ENCODE results near the gene HMX2. TPM values are rescaled to one million over a fixed set of nuclear protein-coding genes. Genes with fewer than 3 reads are reported as not detected.

Gene HMX2
- total RNA-seq, 1 experiment from 2014 or later = not detected

DNA sequence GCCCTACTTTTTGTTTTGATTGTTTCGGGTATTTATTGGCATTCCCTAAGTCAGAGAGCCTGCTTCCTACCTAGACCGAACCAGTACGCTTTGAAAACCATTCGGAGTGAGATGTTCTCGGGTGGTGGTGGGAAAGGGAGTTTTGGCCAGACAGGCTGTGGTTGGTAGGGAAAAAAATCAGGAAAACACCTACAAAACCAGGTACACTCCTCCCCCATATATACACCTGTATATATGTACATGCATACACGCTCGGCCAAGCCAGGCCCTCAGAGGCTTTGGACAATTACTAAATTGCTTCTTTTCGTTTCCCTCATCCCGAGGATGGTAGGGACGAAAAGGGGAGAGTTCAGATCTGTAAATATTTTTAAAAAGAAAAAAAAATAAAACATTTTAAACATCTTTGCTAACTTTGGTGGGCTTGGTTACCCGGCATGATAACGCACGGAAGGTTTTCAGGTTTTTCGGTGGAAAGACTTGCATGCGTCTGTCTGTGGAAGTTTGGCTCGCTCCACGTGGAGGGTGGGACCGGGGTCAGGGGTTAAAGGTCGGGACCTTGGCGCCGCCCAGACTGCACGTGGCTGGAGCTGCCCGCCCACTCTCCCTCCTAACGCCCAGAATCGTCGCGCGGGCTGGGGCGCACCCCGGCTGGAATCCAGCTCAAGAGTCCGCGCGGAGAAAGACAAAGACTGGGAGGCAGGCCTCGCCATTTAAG, 2.5 kb downstream of the HMX2 start:
- Histone ChIP-seq H3K4me2 (ENCODE audit: low read length) (no peak overlapping the region), H3F3A (ENCODE audit: low read length, unreplicated experiment) (no peaks in the 10 kb centered on the region), H3K79me2 (ENCODE audit: low read length) (peaks cover 13% of the 10 kb centered on the region), H3K9me2 (replicated peaks; ENCODE audit: low read length) (no peaks in the 10 kb centered on the region), H3K4me3 (ENCODE audit: low read length) (no peak overlapping the region), H3K27me3 (ENCODE audit: low read length) (no peaks in the 10 kb centered on the region), H3K36me3 (ENCODE audit: low read depth, low read length) (peaks cover 6% of the 10 kb centered on the region; the same call in 1 of the 2 replicates), H4K20me1 (ENCODE audit: low read length) (peaks cover 7% of the 10 kb centered on the region; the same call in 1 of the 2 replicates), H3K27ac (ENCODE audit: low read length) (no peak overlapping the region), H3K9me3 (ENCODE audit: low read length) (no peaks in the 10 kb centered on the region), H3K4me1 (ENCODE audit: insufficient read depth, low read length) (peaks cover 5% of the 10 kb centered on the region; the same call in 1 of the 2 replicates), H3K9ac (ENCODE audit: low read length) (no peak overlapping the region), H2AFZ (ENCODE audit: low read length) (no peak overlapping the region)
- ChIA-PET CTCF (no interaction called here), POLR2A (ENCODE audit: unreplicated experiment) (no interaction called here)
- no peak for DNase-seq
- TF ChIP-seq EZH2 (IDR thresholded peaks at IDR 0.05; ENCODE audit: low read length, unreplicated experiment) (no peak), EZH2phosphoT487 (IDR thresholded peaks at IDR 0.05; ENCODE audit: borderline replicate concordance, low read length) (no peak)
- TF ChIP-seq, protein P1, sequence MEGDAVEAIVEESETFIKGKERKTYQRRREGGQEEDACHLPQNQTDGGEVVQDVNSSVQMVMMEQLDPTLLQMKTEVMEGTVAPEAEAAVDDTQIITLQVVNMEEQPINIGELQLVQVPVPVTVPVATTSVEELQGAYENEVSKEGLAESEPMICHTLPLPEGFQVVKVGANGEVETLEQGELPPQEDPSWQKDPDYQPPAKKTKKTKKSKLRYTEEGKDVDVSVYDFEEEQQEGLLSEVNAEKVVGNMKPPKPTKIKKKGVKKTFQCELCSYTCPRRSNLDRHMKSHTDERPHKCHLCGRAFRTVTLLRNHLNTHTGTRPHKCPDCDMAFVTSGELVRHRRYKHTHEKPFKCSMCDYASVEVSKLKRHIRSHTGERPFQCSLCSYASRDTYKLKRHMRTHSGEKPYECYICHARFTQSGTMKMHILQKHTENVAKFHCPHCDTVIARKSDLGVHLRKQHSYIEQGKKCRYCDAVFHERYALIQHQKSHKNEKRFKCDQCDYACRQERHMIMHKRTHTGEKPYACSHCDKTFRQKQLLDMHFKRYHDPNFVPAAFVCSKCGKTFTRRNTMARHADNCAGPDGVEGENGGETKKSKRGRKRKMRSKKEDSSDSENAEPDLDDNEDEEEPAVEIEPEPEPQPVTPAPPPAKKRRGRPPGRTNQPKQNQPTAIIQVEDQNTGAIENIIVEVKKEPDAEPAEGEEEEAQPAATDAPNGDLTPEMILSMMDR (conservative IDR thresholded peaks at IDR 0.05; ENCODE audit: low read depth, low read length) = no peak
- BruUV-seq (replicated peaks) = no TSS peak
- ATAC-seq = no peak
- intact Hi-C loops (cut with micrococcal nuclease) = no loop called here

DNA sequence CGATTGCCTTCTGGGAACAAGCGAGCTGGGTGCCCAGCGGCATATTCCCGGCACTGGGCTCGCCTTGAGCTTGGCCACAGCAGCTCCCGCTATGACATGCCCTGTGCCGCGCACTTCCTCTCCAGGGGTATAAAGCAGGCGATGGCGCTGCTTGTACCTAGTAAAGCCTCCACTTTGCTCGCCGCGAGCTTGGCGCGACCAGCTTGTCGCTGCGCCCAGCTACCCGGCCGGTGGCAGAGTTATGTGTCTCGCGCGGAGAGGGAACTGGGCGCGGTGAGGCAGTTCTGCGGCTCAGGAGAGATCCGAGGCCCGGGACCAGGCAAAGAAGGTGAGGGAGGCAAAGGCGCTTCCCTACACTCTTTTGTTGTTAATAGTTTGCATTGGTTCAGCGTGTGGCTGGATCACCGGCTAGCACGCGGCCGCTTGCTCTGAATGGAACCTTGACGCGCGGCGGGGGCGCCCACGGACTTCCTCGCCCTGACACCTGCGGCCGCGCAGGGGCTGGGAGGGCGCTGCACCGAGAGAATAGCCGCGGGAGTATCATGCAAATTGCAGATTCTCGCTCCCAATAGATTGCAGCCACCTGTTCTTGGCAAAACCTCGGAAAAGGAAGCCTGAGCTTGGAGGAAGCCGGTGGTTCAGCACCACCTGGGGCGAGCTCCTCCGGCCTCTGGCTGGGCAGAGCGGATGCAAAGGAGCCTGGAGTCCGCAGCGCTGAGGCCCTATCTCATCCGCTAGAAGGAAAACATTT, 3.2 kb downstream of the HMX2 start:
- Histone ChIP-seq H2AFZ (ENCODE audit: low read length) (no peak overlapping the region), H3K9me2 (replicated peaks; ENCODE audit: low read length) (no peaks in the 10 kb centered on the region), H3K27me3 (ENCODE audit: low read length) (no peaks in the 10 kb centered on the region), H3K79me2 (ENCODE audit: low read length) (peaks cover 20% of the 10 kb centered on the region), H3K4me3 (ENCODE audit: low read length) (no peak overlapping the region), H3K4me2 (ENCODE audit: low read length) (no peak overlapping the region), H3K27ac (ENCODE audit: low read length) (no peak overlapping the region), H3K4me1 (ENCODE audit: insufficient read depth, low read length) (peaks cover 5% of the 10 kb centered on the region; the same call in 1 of the 2 replicates), H3K9me3 (ENCODE audit: low read length) (no peaks in the 10 kb centered on the region), H3F3A (ENCODE audit: low read length, unreplicated experiment) (no peaks in the 10 kb centered on the region), H4K20me1 (ENCODE audit: low read length) (peaks cover 9% of the 10 kb centered on the region; the same call in 1 of the 2 replicates), H3K9ac (ENCODE audit: low read length) (no peak overlapping the region), H3K36me3 (ENCODE audit: low read depth, low read length) (peaks cover 11% of the 10 kb centered on the region; the same call in 1 of the 2 replicates)
- ATAC-seq (no peak), DNase-seq (no peak)
- intact Hi-C loops (cut with micrococcal nuclease) = no loop called here
- TF ChIP-seq, protein P1 (conservative IDR thresholded peaks at IDR 0.05; ENCODE audit: low read depth, low read length) = no peak
- TF ChIP-seq EZH2phosphoT487 (IDR thresholded peaks at IDR 0.05; ENCODE audit: borderline replicate concordance, low read length) (no peak), EZH2 (IDR thresholded peaks at IDR 0.05; ENCODE audit: low read length, unreplicated experiment) (no peak)
- ChIA-PET CTCF (no interaction called here), POLR2A (ENCODE audit: unreplicated experiment) (no interaction called here)
- BruUV-seq (replicated peaks) = no TSS peak

DNA sequence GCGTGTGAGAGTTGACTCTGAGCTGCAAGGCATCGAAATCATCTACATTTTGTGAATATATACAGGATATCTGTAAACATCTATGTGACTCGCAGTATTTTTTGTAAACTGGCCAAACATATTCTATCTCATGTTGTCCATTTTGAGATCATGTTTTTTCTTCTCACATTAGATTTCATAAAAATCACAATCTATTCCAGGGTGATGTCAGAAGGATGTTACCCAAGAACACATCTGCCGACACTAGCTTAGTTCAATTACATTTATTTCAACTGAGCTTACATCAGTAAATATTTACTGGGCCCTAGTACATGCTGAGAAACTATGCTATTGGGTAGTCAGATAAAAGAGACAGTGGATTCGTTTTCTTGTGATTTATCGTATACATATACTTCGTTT, 3.8 kb downstream of the HMX2 start:
- CTCF ChIA-PET = no interaction called here
- no peak overlapping the region for H3K27ac ChIP-seq (ENCODE audit: low read length)
- no peak overlapping the region for H3K4me2 ChIP-seq (ENCODE audit: low read length)
- intact Hi-C loops (cut with micrococcal nuclease) = no loop called here
- no peaks in the 10 kb centered on the region for H3K27me3 ChIP-seq (ENCODE audit: low read length)
- DNase-seq (no peak), ATAC-seq (no peak)
- no TSS peak for BruUV-seq (replicated peaks)
- H3K79me2 ChIP-seq (ENCODE audit: low read length) = peaks cover 26% of the 10 kb centered on the region
- H3F3A ChIP-seq (ENCODE audit: low read length, unreplicated experiment) = no peaks in the 10 kb centered on the region
- no peaks in the 10 kb centered on the region for H3K9me2 ChIP-seq (replicated peaks; ENCODE audit: low read length)
- no peak overlapping the region for H3K4me3 ChIP-seq (ENCODE audit: low read length)
- POLR2A ChIA-PET (ENCODE audit: unreplicated experiment) = no interaction called here
- H3K9ac ChIP-seq (ENCODE audit: low read length) = no peak overlapping the region
- H3K9me3 ChIP-seq (ENCODE audit: low read length) = no peaks in the 10 kb centered on the region
- peaks cover 17% of the 10 kb centered on the region for H3K36me3 ChIP-seq (ENCODE audit: low read depth, low read length)
- peaks cover 10% of the 10 kb centered on the region for H3K4me1 ChIP-seq (ENCODE audit: insufficient read depth, low read length)
- peaks cover 15% of the 10 kb centered on the region for H4K20me1 ChIP-seq (ENCODE audit: low read length)
- TF ChIP-seq, protein P1 (conservative IDR thresholded peaks at IDR 0.05; ENCODE audit: low read depth, low read length) = no peak
- TF ChIP-seq EZH2phosphoT487 (IDR thresholded peaks at IDR 0.05; ENCODE audit: borderline replicate concordance, low read length) (no peak), EZH2 (IDR thresholded peaks at IDR 0.05; ENCODE audit: low read length, unreplicated experiment) (no peak)
- H2AFZ ChIP-seq (ENCODE audit: low read length) = no peak overlapping the region
